Rectal smooth muscle tissue (tissue), 1 donor: ENCODE data around the gene TNS3.

ENCODE experiments used
- H3K27ac ChIP-seq: one replicate; pipeline ENCODE4 v1.7.0; 2013; ENCODE audit warnings: low read depth, low read length, inconsistent platforms
- H3K27me3 ChIP-seq: one replicate; pipeline ENCODE4 v1.7.0; 2013; ENCODE audit warnings: low read length; ENCODE audit not compliant: control insufficient read depth, insufficient read depth
- H3K36me3 ChIP-seq: one replicate; pipeline ENCODE4 v1.7.0; 2013; ENCODE audit warnings: low read length; ENCODE audit not compliant: control insufficient read depth, insufficient read depth
- H3K4me1 ChIP-seq: one replicate; pipeline ENCODE4 v1.7.0; 2013; ENCODE audit warnings: low read length; ENCODE audit not compliant: control insufficient read depth, insufficient read depth
- H3K4me3 ChIP-seq: one replicate; pipeline ENCODE4 v1.7.0; 2013; ENCODE audit warnings: low read length
- H3K9ac ChIP-seq: one replicate; pipeline ENCODE4 v1.7.0; 2013; ENCODE audit warnings: low read length

TNS3 gene

DNA sequence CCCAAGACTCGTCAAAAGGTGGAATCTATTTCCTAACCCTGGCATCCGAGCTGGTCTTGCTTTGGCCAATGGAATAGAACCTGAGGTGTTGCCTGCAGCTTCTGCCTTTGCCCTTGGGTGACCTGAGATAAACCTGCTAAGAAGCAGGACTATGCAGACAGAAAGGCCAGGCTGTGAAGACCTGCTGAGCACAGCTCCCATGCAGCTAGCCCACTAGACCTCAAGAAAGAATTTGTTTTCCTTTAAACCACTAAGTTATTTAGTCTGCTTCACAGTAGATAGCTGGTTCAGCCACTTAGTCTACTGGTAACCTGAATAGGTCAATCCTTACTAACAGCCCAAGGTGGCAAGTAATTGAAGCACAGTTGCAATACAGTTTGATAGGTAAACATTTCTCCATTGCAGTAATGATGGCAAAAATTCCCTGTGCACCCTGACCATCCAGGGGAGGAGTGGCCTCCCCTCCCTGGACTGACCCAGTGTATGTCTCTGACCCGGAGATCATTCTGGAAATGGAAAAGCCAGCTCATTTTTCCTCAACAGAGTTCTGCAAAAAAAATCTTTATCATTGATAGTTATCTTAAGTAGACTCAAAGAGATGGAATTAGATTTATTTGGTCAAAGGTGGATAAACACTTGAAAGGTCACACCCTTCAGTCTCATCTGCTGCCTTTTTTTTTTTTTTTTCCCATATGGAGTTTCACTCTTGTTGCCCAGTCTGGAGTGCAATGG lies 20.0 kb downstream of the TNS3 start:
- H3K4me1 ChIP-seq, result peaks cover 7% of the 10 kb centered on the region
- H3K4me3 ChIP-seq, result no peak overlapping the region
- no peaks in the 10 kb centered on the region for H3K36me3 ChIP-seq
- no peak overlapping the region for H3K9ac ChIP-seq
- H3K27ac ChIP-seq, result no peak overlapping the region
- H3K27me3 ChIP-seq, result no peaks in the 10 kb centered on the region

DNA sequence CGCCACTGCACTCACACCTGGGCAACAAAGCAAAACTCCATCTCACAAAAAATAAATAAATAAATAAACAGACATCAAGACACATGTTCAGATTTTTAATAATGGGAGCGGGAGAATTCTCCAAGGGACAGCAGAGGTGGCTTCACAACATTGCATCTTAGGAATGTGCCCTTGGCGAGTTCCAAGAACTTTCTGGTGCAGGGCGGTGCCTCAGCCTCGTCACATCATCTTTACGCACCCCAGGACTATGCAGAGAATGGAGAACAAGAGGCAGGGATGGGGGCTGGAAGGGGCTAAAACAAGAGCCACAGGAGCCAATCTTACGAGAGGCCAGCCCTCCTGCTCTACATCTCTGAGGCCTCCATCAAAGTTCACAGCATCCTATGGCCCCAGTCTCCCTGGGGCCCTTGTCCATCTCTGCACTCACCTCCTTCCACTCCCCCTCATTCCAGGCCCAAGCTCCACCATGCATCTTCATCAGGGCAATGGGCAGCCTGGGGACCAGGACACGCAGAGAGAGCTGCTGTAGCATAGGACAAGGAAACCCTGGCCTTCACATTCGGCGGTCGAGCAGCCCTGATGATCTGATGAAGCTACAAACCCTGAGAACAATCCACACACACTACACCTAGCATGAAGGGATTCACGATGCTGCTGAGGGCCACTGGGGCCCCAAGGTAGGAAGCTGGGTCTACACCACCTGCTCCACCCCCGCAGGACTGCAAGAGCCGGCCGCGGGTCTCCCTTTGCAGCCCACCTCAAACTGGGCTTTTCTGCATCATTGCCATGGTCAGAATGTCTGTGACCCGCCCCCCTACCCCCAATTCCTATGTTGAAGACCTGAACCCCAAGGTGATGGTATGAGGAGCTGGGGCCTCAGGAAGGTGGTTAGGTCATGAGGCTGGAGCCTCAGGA lies 22.3 kb downstream of the TNS3 start:
- Histone ChIP-seq H3K9ac (no peak overlapping the region), H3K4me1 (peaks cover 7% of the 10 kb centered on the region), H3K27me3 (no peaks in the 10 kb centered on the region), H3K27ac (no peak overlapping the region), H3K36me3 (no peaks in the 10 kb centered on the region), H3K4me3 (no peak overlapping the region)

DNA sequence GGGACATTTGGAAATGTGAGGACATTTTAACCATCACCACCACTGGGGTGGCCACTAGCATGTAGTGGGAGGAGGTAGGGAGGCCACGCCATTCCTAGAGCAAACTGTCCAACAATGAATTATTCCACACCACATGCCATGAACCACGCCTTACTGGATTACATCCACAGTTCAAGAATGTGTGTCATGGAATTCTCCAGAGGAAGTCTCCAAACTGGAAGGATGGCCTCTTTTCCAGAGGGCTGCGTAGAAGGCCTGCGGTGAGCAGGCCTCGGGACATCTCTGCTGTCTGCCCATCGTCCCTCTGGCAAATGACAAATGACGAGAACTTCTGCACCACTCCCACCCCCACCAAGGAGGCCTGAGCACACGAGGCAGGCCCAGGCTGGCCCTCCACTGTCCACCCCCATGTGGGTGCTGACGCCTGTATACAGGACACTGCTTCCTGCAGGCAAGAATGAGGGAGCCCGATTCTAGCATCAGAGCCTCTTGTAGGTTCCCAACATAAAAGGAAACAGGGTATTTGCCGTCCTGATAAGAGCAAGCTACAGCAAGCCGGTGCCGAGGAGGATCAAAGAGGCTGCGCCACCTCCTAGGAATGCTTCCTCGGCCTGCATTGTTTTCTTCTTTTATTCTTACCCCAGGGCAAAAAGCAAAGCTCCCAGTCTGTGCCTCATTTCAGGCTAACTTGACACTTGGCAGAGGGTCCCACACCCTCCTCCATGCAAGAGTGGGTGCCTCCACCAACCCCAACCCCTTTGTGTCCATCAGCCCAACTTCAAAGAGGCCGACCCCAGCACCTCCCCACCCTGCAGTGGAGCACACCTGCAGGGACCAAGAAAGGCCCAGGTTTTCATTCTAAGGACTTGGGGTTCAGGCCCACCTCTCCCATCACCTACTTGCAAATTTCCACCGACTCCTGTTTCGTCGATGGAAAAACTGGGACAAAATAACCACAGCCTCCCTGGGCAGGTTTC lies 23.9 kb downstream of the TNS3 start:
- Histone ChIP-seq H3K9ac (no peak overlapping the region), H3K27ac (no peak overlapping the region), H3K4me1 (peaks cover 7% of the 10 kb centered on the region), H3K4me3 (no peak overlapping the region), H3K36me3 (no peaks in the 10 kb centered on the region), H3K27me3 (no peaks in the 10 kb centered on the region)

DNA sequence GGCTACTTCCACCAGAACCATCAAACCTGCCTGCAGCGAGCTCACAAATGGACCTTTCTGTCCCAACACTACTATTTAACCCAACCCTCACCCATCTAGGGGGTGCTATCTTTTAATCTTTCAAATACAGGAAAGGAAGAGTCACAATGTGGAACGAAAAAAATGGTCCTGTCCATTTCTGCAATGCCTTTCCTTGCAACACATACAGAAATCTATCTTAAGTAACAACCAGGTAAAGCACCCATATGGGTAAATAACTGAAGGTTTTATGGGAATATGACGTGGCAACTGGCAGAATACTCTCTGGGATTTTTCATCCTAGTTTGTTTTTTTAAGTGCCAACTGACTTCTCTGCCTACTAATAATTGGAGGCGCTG lies 24.6 kb downstream of the TNS3 start:
- Histone ChIP-seq H3K9ac (no peak overlapping the region), H3K4me1 (peaks cover 7% of the 10 kb centered on the region), H3K27me3 (no peaks in the 10 kb centered on the region), H3K27ac (no peak overlapping the region), H3K4me3 (no peak overlapping the region), H3K36me3 (no peaks in the 10 kb centered on the region)

DNA sequence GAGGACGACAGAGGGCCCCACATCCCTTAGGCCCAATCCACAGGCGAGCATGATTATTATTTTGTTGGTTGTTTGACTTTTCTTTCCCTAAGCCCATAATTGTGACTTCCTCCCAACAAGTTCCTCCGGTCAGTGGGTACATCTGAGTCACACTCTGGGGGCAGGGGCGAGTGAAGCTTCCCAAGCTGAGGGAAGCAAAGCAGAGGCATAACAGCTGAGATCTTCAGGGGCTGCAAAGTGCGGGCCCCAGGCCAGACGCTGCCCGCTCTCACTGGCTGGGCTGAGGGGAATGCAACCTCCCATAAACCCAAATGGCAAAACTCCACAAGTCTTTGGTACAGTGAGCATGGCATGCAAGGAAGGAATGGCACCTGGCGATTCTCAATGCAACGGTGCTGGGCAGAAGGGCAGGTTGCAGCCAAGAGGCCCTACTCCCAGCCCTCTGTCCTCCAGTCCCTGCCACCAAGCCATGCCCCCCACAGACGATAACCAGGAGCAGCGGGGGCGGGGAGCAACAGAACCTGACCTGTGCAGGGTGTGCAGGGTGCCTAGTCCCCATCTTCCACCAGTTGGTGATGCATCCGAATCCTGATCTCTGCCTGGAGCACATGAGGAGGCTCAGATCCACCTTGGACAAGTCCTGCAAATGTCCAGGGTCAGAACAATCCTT lies 25.3 kb downstream of the TNS3 start:
- no peaks in the 10 kb centered on the region for H3K36me3 ChIP-seq
- no peak overlapping the region for H3K4me3 ChIP-seq

DNA sequence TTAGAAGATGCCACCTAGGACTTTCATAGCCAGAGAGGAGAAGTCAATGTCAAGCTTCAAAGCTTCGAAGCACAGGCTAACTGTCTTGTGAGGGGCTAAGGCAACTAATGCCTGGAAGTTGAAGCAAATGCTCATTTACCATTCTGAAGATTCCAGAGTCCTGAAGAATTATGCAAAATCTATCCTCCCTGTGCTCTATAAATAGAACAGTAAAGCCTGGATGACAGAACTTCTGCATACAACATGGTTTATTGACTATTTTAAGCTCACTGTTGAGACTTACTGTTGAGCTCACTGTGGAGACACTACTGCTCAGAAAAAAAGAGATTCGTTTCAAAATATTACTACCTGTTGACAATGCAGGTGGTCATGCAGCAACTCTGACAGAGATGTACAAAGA lies 28.6 kb downstream of the TNS3 start:
- Histone ChIP-seq H3K4me3 (no peak overlapping the region), H3K4me1 (peaks cover 7% of the 10 kb centered on the region), H3K27me3 (no peaks in the 10 kb centered on the region), H3K9ac (no peak overlapping the region), H3K27ac (no peak overlapping the region), H3K36me3 (no peaks in the 10 kb centered on the region)

More for the DNA sequence above, 25.3 kb downstream of the TNS3 start:
- no peak overlapping the region for H3K9ac ChIP-seq
- H3K4me1 ChIP-seq, result peaks cover 7% of the 10 kb centered on the region
- H3K27me3 ChIP-seq, result no peaks in the 10 kb centered on the region
- H3K27ac ChIP-seq, result no peak overlapping the region

DNA sequence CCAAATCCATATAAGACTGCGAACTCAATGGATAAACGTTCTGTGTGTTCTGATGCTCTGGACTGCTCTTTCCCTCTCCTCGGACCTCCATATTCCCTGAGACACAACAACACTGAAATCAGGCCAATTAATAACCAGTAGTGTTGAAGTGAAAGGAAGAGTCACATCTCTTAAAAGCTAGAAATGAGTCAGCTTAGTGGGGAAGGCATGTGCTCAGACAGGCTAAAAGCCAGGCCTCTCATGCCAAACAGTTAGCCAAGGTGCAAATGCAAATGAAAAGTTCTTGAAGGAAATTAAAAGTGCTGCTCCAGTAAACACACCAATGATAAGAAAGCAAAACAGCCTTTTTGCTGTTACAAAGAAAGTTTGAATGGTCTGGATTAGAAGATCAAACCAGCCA lies 29.3 kb downstream of the TNS3 start:
- Histone ChIP-seq H3K9ac (no peak overlapping the region), H3K27me3 (no peaks in the 10 kb centered on the region), H3K4me1 (peaks cover 1% of the 10 kb centered on the region), H3K27ac (no peak overlapping the region), H3K36me3 (no peaks in the 10 kb centered on the region), H3K4me3 (no peak overlapping the region)

DNA sequence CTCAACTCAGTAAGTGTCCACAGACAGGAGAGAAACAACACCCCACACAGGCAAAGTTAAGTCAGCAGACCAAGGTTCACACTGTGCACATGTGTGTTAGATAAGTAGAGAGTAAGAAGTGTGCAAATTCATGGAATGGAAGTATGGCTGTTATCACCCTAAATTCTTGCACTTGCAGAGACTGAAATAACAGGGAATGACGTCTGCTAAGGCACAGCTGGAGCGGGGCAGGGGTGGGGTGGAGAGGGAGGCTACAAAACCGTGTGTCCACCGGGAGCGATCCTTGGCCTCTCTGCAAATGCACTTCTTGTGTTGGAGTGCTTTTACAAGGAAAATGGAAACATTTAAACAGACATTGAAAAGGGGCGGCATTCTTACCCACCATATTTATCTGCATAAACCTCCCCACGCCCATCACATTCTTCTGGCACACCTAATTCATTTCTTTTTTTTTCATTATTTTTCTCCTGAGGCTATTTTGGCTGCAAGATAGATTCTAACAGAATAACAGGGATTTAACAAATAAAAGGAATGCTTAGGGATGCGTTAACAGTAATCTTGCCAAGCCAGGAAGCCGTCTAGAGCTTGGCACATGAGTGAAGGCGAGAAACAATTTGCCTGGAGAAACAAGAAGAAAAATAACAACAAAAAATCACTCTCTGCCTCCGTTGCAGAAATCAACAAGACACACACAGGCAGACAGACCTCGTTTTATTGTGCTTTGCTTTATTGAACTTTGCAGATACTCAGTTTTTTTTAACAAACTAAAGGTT lies 30.1 kb downstream of the TNS3 start:
- H3K9ac ChIP-seq, result no peak overlapping the region
- no peak overlapping the region for H3K4me3 ChIP-seq
- no peak overlapping the region for H3K27ac ChIP-seq
- no peaks in the 10 kb centered on the region for H3K27me3 ChIP-seq
- no peaks in the 10 kb centered on the region for H3K4me1 ChIP-seq
- no peaks in the 10 kb centered on the region for H3K36me3 ChIP-seq

DNA sequence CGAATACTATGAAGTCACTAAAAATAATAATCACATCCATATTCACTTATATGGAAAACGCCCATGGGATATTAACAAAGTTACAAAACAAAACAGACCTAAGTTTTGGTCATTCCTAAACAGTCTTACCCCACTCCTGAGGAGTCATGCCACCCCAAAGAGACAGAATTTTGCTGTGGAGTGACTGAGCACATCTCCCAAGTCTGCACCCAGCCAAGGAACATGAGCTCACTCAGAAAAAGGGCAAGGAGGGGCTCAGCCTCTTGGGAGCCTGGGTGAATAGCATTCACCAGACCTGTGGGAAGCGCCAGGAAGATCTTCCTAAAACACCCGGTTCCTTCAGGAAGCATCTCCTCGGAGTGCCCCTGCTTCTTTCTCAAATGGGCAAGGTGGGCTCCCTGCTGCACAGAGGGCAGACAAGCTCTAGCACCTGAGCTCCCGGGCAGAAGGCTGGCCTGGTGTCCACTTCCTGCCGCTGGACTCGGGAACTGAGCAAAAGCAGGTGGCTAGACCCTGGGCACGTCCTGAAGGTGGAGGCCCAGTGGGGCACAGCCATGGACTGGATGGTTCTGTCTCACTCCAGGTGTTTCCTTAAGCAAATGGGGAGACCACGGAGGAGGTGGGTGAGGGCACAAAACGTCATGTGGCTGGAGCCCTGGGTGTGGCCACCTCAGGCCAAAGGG lies 31.0 kb downstream of the TNS3 start:
- Histone ChIP-seq H3K4me3 (no peak overlapping the region), H3K36me3 (no peaks in the 10 kb centered on the region), H3K4me1 (no peaks in the 10 kb centered on the region), H3K9ac (no peak overlapping the region), H3K27me3 (no peaks in the 10 kb centered on the region), H3K27ac (no peak overlapping the region)

DNA sequence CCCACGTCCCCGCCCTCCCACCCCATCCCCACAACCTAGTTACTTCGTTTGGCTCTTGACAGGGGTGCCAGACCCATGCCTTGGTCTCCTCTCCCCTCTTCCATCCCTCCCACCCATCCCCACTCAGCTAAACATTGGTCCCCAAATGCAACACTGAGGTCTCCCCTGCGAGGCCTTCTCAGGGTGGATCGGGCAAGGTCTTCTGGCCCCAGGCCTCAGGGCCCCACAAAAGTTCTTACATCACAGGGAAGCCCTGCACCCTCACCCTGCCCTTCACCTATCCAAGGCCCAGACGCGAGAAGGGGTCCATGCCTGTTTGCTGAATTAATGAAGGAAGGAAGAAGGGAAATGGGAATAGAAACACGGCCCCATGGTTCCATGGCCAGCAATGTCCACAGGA lies 32.0 kb downstream of the TNS3 start:
- Histone ChIP-seq H3K27ac (no peak overlapping the region), H3K9ac (no peak overlapping the region), H3K27me3 (no peaks in the 10 kb centered on the region), H3K36me3 (no peaks in the 10 kb centered on the region), H3K4me1 (no peaks in the 10 kb centered on the region), H3K4me3 (no peak overlapping the region)

DNA sequence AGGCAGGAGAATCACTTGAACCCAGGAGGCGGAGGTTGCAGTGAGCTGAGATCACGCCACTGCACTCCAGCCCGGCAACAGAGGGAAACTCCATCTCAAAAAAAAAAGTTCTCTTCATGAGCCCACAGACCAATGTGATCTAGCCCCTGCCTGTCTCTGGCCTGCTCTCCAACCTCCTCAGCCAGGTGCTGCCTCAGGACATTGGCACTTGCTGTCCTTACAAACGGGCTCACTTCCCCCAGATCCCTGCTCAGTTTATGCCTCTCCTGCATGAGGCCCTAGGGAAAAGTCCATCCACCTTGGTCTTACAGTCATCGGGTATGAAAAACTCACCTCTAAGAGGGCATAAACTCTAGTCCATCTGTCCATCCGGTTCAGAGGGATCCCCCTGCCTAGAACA lies 32.5 kb downstream of the TNS3 start:
- Histone ChIP-seq H3K4me1 (no peaks in the 10 kb centered on the region), H3K4me3 (no peak overlapping the region), H3K27ac (no peak overlapping the region), H3K27me3 (no peaks in the 10 kb centered on the region), H3K36me3 (no peaks in the 10 kb centered on the region), H3K9ac (no peak overlapping the region)
